OCI-LY7 (cell line): Measurements from ENCODE around the gene OXSM. TPM values are rescaled to one million over a fixed set of nuclear protein-coding genes. Genes with fewer than 3 reads are reported as not detected.

Experiments used
- BruUV-seq: library from RNA; stranded (reverse); fragments of 400-500 nt; replicated peaks from 2 replicates; lab custom pipeline; 2021; lab: Mats Ljungman, UMichigan
- CTCF ChIA-PET: fragments of 300-600 bp; sonication (Branson Sonifier 250); formaldehyde crosslinking; loops from one replicate; lab custom pipeline; 2022; ENCODE audit warnings: antibody characterized with exemption; ENCODE audit not compliant: unreplicated experiment; lab: Charles Lee
- POLR2A ChIA-PET: fragments of 300-600 bp; sonication (Branson Sonifier 250); formaldehyde crosslinking; loops from one replicate; lab custom pipeline; 2022; ENCODE audit warnings: antibody characterized with exemption; lab: Charles Lee
- DNase-seq: peaks from one replicate; pipeline ENCODE4 v3.0.0-alpha.2; 2015; ENCODE audit warnings: low spot score
- H2AFZ ChIP-seq: fragments of 200-600 bp; sonication (generic), shearing (Covaris generic); 2 replicates; pipeline ENCODE4 v1.6.1; 2014; ENCODE audit warnings: mild to moderate bottlenecking, antibody characterized with exemption, low read length, moderate library complexity
- H3K27ac ChIP-seq: fragments of 200-600 bp; sonication (generic); 2 replicates; pipeline ENCODE4 v1.5.1; 2014; ENCODE audit warnings: mixed run types, low read depth, mild to moderate bottlenecking, moderate library complexity, low read length, inconsistent platforms; ENCODE audit not compliant: poor library complexity, severe bottlenecking
- H3K36me3 ChIP-seq: fragments of 200-600 bp; sonication (generic); 2 replicates; pipeline ENCODE4 v1.6.1; 2014; ENCODE audit warnings: mild to moderate bottlenecking, antibody characterized with exemption, low read length, moderate library complexity, mixed read lengths; ENCODE audit not compliant: insufficient read depth
- H3K4me1 ChIP-seq: fragments of 200-600 bp; sonication (generic); 2 replicates; pipeline ENCODE4 v1.5.1; 2014; ENCODE audit warnings: mild to moderate bottlenecking, low read length; ENCODE audit not compliant: insufficient read depth, poor library complexity, severe bottlenecking
- H3K4me2 ChIP-seq: fragments of 200-600 bp; sonication (generic); 2 replicates; pipeline ENCODE4 v1.6.1; 2014; ENCODE audit warnings: mild to moderate bottlenecking, low read length
- H3K4me3 ChIP-seq: fragments of 200-600 bp; sonication (generic); 2 replicates; pipeline ENCODE4 v1.5.1; 2014; ENCODE audit warnings: mild to moderate bottlenecking, low read depth, low read length; ENCODE audit not compliant: poor library complexity, severe bottlenecking
- H3K79me2 ChIP-seq: fragments of 200-600 bp; sonication (generic); 2 replicates; pipeline ENCODE4 v1.6.1; 2016; ENCODE audit warnings: low read depth, mild to moderate bottlenecking, low read length, moderate library complexity, mixed read lengths; ENCODE audit not compliant: insufficient read depth
- H3K9me2 ChIP-seq: fragments of 200-600 bp; sonication (generic); 2 replicates; pipeline ENCODE4 v1.6.1; 2016; ENCODE audit warnings: mild to moderate bottlenecking, low read length, mixed read lengths; ENCODE audit not compliant: insufficient read depth
- H3K9me3 ChIP-seq: fragments of 200-600 bp; sonication (generic); 2 replicates; pipeline ENCODE4 v1.6.1; 2014; ENCODE audit warnings: mild to moderate bottlenecking, mixed run types, low read length, mixed read lengths
- H4K20me1 ChIP-seq: fragments of 200-600 bp; sonication (generic); 2 replicates; pipeline ENCODE4 v1.6.1; 2014; ENCODE audit warnings: mild to moderate bottlenecking, antibody characterized with exemption, low read length, moderate library complexity, mixed read lengths; ENCODE audit not compliant: insufficient read depth
- CTCF ChIP-seq: fragments of 200-600 bp; sonication (generic); conservative IDR thresholded peaks from 2 replicates; pipeline ENCODE4 v1.5.1; 2014; ENCODE audit warnings: mild to moderate bottlenecking, antibody characterized with exemption, low read length, moderate library complexity, mixed read lengths
- EZH2phosphoT487 ChIP-seq: fragments of 200-600 bp; sonication (generic); IDR thresholded peaks from 2 replicates; pipeline ENCODE4 v1.6.1; 2018; ENCODE audit warnings: low read depth, borderline replicate concordance, mild to moderate bottlenecking, mixed run types, antibody characterized with exemption, low read length, moderate library complexity, mixed read lengths
- intact Hi-C: fragments of 100-400 bp; cut with micrococcal nuclease; formaldehyde crosslinking; loops from one replicate; pipeline ENCODE4 v1.10.0; 2022; ENCODE audit not compliant: unreplicated experiment
- total RNA-seq, 2 experiments: library from RNA; depleted of rRNA in 1 of 2; stranded (reverse); fragments of >200 nt in 1 of 2; shearing (Covaris generic) in 1 of 2; gene quantifications; 2 replicates each; pipeline ENCODE4 v1.2.3, GENCODE V29; 2014 to 2022

The OXSM gene
- total RNA-seq, 2 experiments from 2014 or later = 17.0 to 17.3 TPM

DNA sequence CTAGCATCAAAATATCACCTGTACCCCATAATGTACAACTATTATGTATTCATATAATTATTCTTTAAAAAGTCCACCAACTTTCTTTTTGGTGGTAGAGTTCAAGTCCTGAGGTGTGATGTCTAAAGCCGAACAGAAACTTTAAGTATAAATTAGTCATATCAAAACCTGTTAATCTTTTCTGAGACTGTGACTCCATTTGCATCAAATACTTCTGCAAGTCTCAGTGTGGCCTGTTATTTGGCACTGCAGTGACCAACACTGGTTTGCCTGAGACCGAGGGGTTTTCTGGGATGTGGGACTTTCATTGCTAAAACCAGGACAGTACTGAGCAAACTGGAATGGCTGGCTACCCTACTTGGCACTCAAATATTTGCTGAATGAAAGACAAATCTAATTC lies 14.0 kb upstream of the OXSM start:
- Histone ChIP-seq H3K27ac (no peak overlapping the region), H4K20me1 (no peaks in the 10 kb centered on the region), H3K79me2 (peaks cover 75% of the 10 kb centered on the region), H2AFZ (no peak overlapping the region), H3K4me3 (no peak overlapping the region), H3K9me3 (peaks cover 28% of the 10 kb centered on the region; the same call in 1 of the 2 replicates), H3K9me2 (no peaks in the 10 kb centered on the region), H3K4me1 (peaks cover 16% of the 10 kb centered on the region), H3K4me2 (no peak overlapping the region), H3K36me3 (peaks cover 100% of the 10 kb centered on the region)
- intact Hi-C loops = no loop called here
- ChIA-PET CTCF (no interaction called here), POLR2A (interaction anchor here (1.1 to 1.8 kb wide), 2 partner anchors 18 to 52 kb away, joined by 3 to 5 read pairs; no protein-coding TSS in a partner anchor)
- TF ChIP-seq EZH2phosphoT487 = no peak
- TF ChIP-seq CTCF = no peak
- BruUV-seq = no TSS peak
- DNase-seq = no peak

DNA sequence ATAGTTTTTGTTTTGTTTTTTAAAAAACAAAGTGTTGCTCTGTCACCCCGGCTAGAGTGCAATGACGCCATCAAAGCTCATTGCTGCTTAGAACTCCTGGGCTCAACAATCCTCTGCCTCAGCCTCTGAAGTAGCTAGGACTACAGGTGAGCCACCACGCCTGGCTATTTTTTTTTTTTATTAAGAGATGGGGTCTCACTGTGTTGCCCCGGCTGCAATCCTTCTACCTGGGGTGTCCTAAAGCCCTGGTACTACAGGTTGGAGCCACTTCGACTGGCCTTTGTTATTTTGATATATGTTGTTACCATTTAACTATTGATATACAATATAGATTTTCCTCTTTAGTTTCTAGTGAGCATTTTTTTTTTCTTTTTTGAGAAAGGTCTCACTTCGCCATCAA lies 9.3 kb upstream of the OXSM start:
- DNase-seq = no peak
- H3K79me2 ChIP-seq = peaks cover 77% of the 10 kb centered on the region
- H4K20me1 ChIP-seq = 0 out of 2 replicates have a peak, but pooled peaks cover 3% of the 10 kb centered on the region
- no peak overlapping the region for H2AFZ ChIP-seq
- peaks cover 7% of the 10 kb centered on the region; the same call in 1 of the 2 replicates for H3K9me3 ChIP-seq
- H3K36me3 ChIP-seq = peaks cover 59% of the 10 kb centered on the region
- peaks cover 36% of the 10 kb centered on the region for H3K4me1 ChIP-seq
- no peaks in the 10 kb centered on the region for H3K9me2 ChIP-seq
- BruUV-seq = no TSS peak
- intact Hi-C loops = loop anchor here (1.0 kb wide), 2 partner anchors 54 to 132 kb away; no protein-coding TSS in a partner anchor
- CTCF ChIA-PET = no interaction called here
- H3K27ac ChIP-seq = peak overlapping the region; percentile 90
- H3K4me2 ChIP-seq = peak overlapping the region; percentile 88
- peak overlapping the region; percentile 90 for H3K4me3 ChIP-seq
- POLR2A ChIA-PET = interaction anchor here (0.6 to 2.3 kb wide), 11 partner anchors 11 to 140 kb away, joined by 3 to 11 read pairs (median 4); no protein-coding TSS in a partner anchor
- TF ChIP-seq EZH2phosphoT487 (no peak), CTCF (no peak)

DNA sequence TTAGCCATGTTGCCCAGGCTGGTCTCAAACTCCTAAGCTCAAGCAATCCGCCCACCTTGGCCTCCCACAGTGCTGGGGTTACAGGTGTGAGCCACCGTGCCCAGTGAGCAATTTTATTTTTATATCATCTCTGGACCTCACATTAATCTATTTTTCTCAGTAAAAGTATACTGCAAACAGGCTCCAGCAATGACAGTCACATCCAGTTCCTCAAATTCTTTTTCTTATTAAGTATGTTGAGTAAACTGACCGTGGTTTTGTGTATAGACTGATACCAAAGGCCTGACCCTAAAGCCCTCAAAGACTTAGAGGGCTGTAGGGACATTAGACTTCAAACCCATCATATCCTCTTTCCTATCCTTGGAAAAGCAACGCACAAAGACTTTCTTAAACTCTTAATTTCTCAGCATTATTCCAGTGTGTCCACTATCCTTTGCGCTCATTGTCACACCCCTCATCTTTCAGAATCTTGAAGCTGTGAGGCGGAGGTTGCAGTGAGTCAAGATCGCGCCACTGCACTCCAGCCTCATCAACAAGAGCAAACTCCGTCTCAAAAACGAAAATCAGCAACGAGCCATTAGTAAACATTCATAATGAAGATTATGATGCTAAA lies 8.6 kb upstream of the OXSM start:
- Histone ChIP-seq H3K27ac (peak overlapping the region; percentile 90), H2AFZ (no peak overlapping the region), H3K4me3 (peak overlapping the region; percentile 90), H3K9me2 (no peaks in the 10 kb centered on the region), H4K20me1 (0 out of 2 replicates have a peak, but pooled peaks cover 3% of the 10 kb centered on the region), H3K36me3 (peaks cover 53% of the 10 kb centered on the region), H3K9me3 (peaks cover under 1% of the 10 kb centered on the region; the same call in 1 of the 2 replicates), H3K79me2 (peaks cover 71% of the 10 kb centered on the region), H3K4me2 (peak overlapping the region; percentile 88), H3K4me1 (peaks cover 40% of the 10 kb centered on the region)
- POLR2A ChIA-PET = interaction anchor here (0.7 to 2.3 kb wide), 10 partner anchors 8 to 246 kb away, joined by 3 to 11 read pairs (median 4); no protein-coding TSS in a partner anchor
- no peak for DNase-seq
- TF ChIP-seq EZH2phosphoT487 = no peak
- no peak for TF ChIP-seq CTCF
- CTCF ChIA-PET = no interaction called here
- BruUV-seq = no TSS peak
- intact Hi-C loops = loop anchor here (1.0 kb wide), 2 partner anchors 53 to 133 kb away; no protein-coding TSS in a partner anchor
